CD4-positive, alpha-beta memory T cell (primary cell): Measurements from ENCODE around the gene BMP2K. TPM values are rescaled to one million over a fixed set of nuclear protein-coding genes. Genes with fewer than 3 reads are reported as not detected.

Experiments used
- CTCF ChIA-PET: fragments of 350-600 bp; sonication (Branson Sonifier 250); formaldehyde crosslinking; loops from one replicate; lab custom pipeline; 2021; ENCODE audit warnings: inconsistent platforms; ENCODE audit not compliant: partially characterized antibody; lab: Charles Lee
- POLR2A ChIA-PET: fragments of 350-600 bp; sonication (Branson Sonifier 250); formaldehyde crosslinking; loops from one replicate; lab custom pipeline; 2021; ENCODE audit not compliant: partially characterized antibody; lab: Charles Lee
- DNase-seq, 5 donors: peaks; one replicate each; pipeline versions ENCODE4 v3.0.0 to v3.0.0-alpha.2; 2020 to 2022; ENCODE audit warnings: mixed read lengths in 1 of 5
- H3K27ac ChIP-seq: one replicate; pipeline ENCODE4 v1.7.0; 2013; ENCODE audit warnings: low read depth, low read length
- H3K27me3 ChIP-seq: 2 replicates; pipeline ENCODE4 v1.7.0; 2013; ENCODE audit warnings: mild to moderate bottlenecking, low read length, moderate library complexity; ENCODE audit not compliant: insufficient read depth
- H3K36me3 ChIP-seq: 2 replicates; pipeline ENCODE4 v1.7.0; 2013; ENCODE audit warnings: mild to moderate bottlenecking, low read length, moderate library complexity; ENCODE audit not compliant: insufficient read depth
- H3K4me1 ChIP-seq: 2 replicates; pipeline ENCODE4 v1.7.0; 2013; ENCODE audit warnings: mild to moderate bottlenecking, low read length, moderate library complexity; ENCODE audit not compliant: insufficient read depth
- H3K4me3 ChIP-seq, 2 donors: one replicate each; pipeline ENCODE4 v1.7.0; 2013; ENCODE audit warnings: low read length in 2 of 2, mild to moderate bottlenecking in 1 of 2
- H3K9me3 ChIP-seq, 2 donors: one replicate each; pipeline ENCODE4 v1.7.0; 2013; ENCODE audit warnings: low read length in 2 of 2, control low read depth in 1 of 2; ENCODE audit not compliant: control insufficient read depth in 1 of 2
- H3K27ac Mint-ChIP-seq, 7 donors: one replicate each; pipeline ENCODE4 v1.8.0; 2020 to 2021; ENCODE audit warnings: mixed read lengths in 7 of 7, mild to moderate bottlenecking in 6 of 7, inconsistent platforms in 3 of 7, moderate library complexity in 3 of 7
- H3K27me3 Mint-ChIP-seq, 2 donors: one replicate each; pipeline ENCODE4 v1.8.0; 2020 to 2021; ENCODE audit warnings: mixed read lengths in 2 of 2
- H3K36me3 Mint-ChIP-seq, 2 donors: one replicate each; pipeline ENCODE4 v1.8.0; 2020 to 2021; ENCODE audit warnings: mixed read lengths in 2 of 2, inconsistent platforms in 1 of 2, mild to moderate bottlenecking in 1 of 2
- H3K4me1 Mint-ChIP-seq, 4 donors: one replicate each; pipeline ENCODE4 v1.8.0; 2020 to 2021; ENCODE audit warnings: mixed read lengths in 4 of 4, mild to moderate bottlenecking in 1 of 4
- H3K4me3 Mint-ChIP-seq, 8 donors: one replicate each; pipeline ENCODE4 v1.8.0; 2020 to 2021; ENCODE audit warnings: mixed read lengths in 8 of 8, mild to moderate bottlenecking in 7 of 8, moderate library complexity in 6 of 8, inconsistent platforms in 3 of 8
- H3K9me3 Mint-ChIP-seq, 8 donors: one replicate each; pipeline ENCODE4 v1.8.0; 2020 to 2021; ENCODE audit warnings: mixed read lengths in 8 of 8, mild to moderate bottlenecking in 5 of 8, inconsistent platforms in 3 of 8, moderate library complexity in 1 of 8
- intact Hi-C: fragments of 100-400 bp; cut with micrococcal nuclease; formaldehyde crosslinking; loops from one replicate; pipeline ENCODE4 v1.15.1; 2023
- microRNA-seq: library from miRNA; unstranded; fragments of <30 nt; microRNA quantifications from one replicate; pipeline ENCODE4 v1.2.0, GENCODE V29; 2021; ENCODE audit warnings: borderline replicate concordance, borderline number of aligned reads, borderline microRNAs expressed, mixed read lengths
- polyA plus RNA-seq, 2 donors: library from polyadenylated mRNA; unstranded; fragments of 300-500 nt; fragmentation: Illumina TruSeq; gene quantifications; one replicate each; pipeline ENCODE4 v1.2.3, GENCODE V29; 2021
- total RNA-seq, 2 experiments: library from RNA; stranded (reverse); gene quantifications; one replicate each; pipeline ENCODE4 v1.2.3, GENCODE V29; 2021

Gene BMP2K
- total and polyA plus RNA-seq, 4 experiments from 2014 or later: 1.8 to 9.9 (median 5.8) TPM

GRCh38 chr4:78951862-78952472 is 175.8 kb downstream of the BMP2K start:
- peaks cover 12 to 18% of the 10 kb centered on the region in 2 donors for H3K27me3 Mint-ChIP-seq
- peak in 4 of 5 donors; percentile 41 to 45 (median 41) for DNase-seq
- no peak overlapping the region for H3K4me3 Mint-ChIP-seq
- Histone ChIP-seq H3K36me3 (no peaks in the 10 kb centered on the region), H3K9me3 (no peaks in the 10 kb centered on the region), H3K4me3 (no peak overlapping the region), H3K4me1 (no peaks in the 10 kb centered on the region), H3K27me3 (no peaks in the 10 kb centered on the region), H3K27ac (no peak overlapping the region)
- ChIA-PET POLR2A (no interaction called here), CTCF (interaction anchor here (1.0 to 4.4 kb wide), 17 partner anchors 10 to 1405 kb away, joined by 3 to 47 read pairs (median 5); partner anchors contain the start of gene PAQR3)
- H3K27ac Mint-ChIP-seq: no peak overlapping the region
- H3K4me1 Mint-ChIP-seq: no peaks in the 10 kb centered on the region
- no peaks in the 10 kb centered on the region for H3K36me3 Mint-ChIP-seq
- intact Hi-C loops: loop anchor here (1.0 to 10.0 kb wide), 3 partner anchors 13 to 1413 kb away; partner anchors contain the start of genes CFAP299 and PAQR3
- H3K9me3 Mint-ChIP-seq: no peaks in the 10 kb centered on the region

GRCh38 chr4:78953231-78953630 is 177.1 kb downstream of the BMP2K start:
- intact Hi-C loops: loop anchor here (10.0 kb wide), 2 partner anchors 1382 to 1412 kb away; partner anchors contain the start of gene CFAP299
- Histone ChIP-seq H3K4me3 (no peak overlapping the region), H3K36me3 (no peaks in the 10 kb centered on the region), H3K9me3 (no peaks in the 10 kb centered on the region), H3K27ac (no peak overlapping the region), H3K4me1 (no peaks in the 10 kb centered on the region), H3K27me3 (no peaks in the 10 kb centered on the region)
- no peaks in the 10 kb centered on the region for H3K4me1 Mint-ChIP-seq
- H3K27me3 Mint-ChIP-seq: peaks cover 7 to 8% of the 10 kb centered on the region in 2 donors
- no peak for DNase-seq
- H3K27ac Mint-ChIP-seq: no peak overlapping the region
- POLR2A ChIA-PET: no interaction called here
- no peaks in the 10 kb centered on the region for H3K9me3 Mint-ChIP-seq
- no peaks in the 10 kb centered on the region for H3K36me3 Mint-ChIP-seq
- no peak overlapping the region for H3K4me3 Mint-ChIP-seq
- CTCF ChIA-PET: interaction anchor here (0.8 to 4.4 kb wide), 21 partner anchors 11 to 1404 kb away, joined by 3 to 47 read pairs (median 4); partner anchors contain the start of gene PAQR3

GRCh38 chr4:78953769-78954666 is 177.9 kb downstream of the BMP2K start:
- Mint-ChIP-seq H3K27ac (no peak overlapping the region), H3K4me1 (no peaks in the 10 kb centered on the region), H3K9me3 (no peaks in the 10 kb centered on the region), H3K4me3 (no peak overlapping the region), H3K36me3 (no peaks in the 10 kb centered on the region), H3K27me3 (peaks cover 5 to 6% of the 10 kb centered on the region in 2 donors)
- Histone ChIP-seq H3K4me3 (no peak overlapping the region), H3K27me3 (no peaks in the 10 kb centered on the region), H3K4me1 (no peaks in the 10 kb centered on the region), H3K36me3 (no peaks in the 10 kb centered on the region), H3K27ac (no peak overlapping the region), H3K9me3 (no peaks in the 10 kb centered on the region)
- ChIA-PET POLR2A (no interaction called here), CTCF (interaction anchor here (0.8 to 4.4 kb wide), 11 partner anchors 10 to 1260 kb away, joined by 3 to 47 read pairs (median 6); partner anchors contain the start of gene PAQR3)
- intact Hi-C loops: loop anchor here (10.0 kb wide), 2 partner anchors 1381 to 1411 kb away; partner anchors contain the start of gene CFAP299
- DNase-seq: no peak

GRCh38 chr4:78956975-78957374 is 180.8 kb downstream of the BMP2K start:
- no peaks in the 10 kb centered on the region for H3K4me1 Mint-ChIP-seq
- H3K36me3 Mint-ChIP-seq: no peaks in the 10 kb centered on the region
- H3K27me3 Mint-ChIP-seq: peaks cover 3 to 4% of the 10 kb centered on the region in 2 donors
- H3K4me3 Mint-ChIP-seq: no peak overlapping the region
- ChIA-PET POLR2A (interaction anchor here (0.7 kb wide), 1 partner anchor 1456 kb away, joined by 5 read pairs; no protein-coding TSS in a partner anchor), CTCF (interaction anchor here (1.1 kb wide), 1 partner anchor 1259 kb away, joined by 3 read pairs; no protein-coding TSS in a partner anchor)
- H3K27ac ChIP-seq: no peak overlapping the region
- no peaks in the 10 kb centered on the region for H3K36me3 ChIP-seq
- no peaks in the 10 kb centered on the region for H3K9me3 ChIP-seq
- no peak for DNase-seq
- no peak overlapping the region for H3K4me3 ChIP-seq
- no peaks in the 10 kb centered on the region for H3K9me3 Mint-ChIP-seq
- no peaks in the 10 kb centered on the region for H3K4me1 ChIP-seq
- H3K27me3 ChIP-seq: no peaks in the 10 kb centered on the region
- intact Hi-C loops: loop anchor here (10.0 kb wide), 2 partner anchors 1378 to 1408 kb away; partner anchors contain the start of gene CFAP299
- H3K27ac Mint-ChIP-seq: no peak overlapping the region

- Mint-ChIP-seq H3K4me3 (no peak overlapping the region), H3K27ac (no peak overlapping the region), H3K36me3 (no peaks in the 10 kb centered on the region), H3K27me3 (peaks cover 3 to 4% of the 10 kb centered on the region in 2 donors), H3K4me1 (no peaks in the 10 kb centered on the region), H3K9me3 (no peaks in the 10 kb centered on the region)
- Histone ChIP-seq H3K4me1 (no peaks in the 10 kb centered on the region), H3K4me3 (no peak overlapping the region), H3K9me3 (no peaks in the 10 kb centered on the region), H3K27ac (no peak overlapping the region), H3K27me3 (no peaks in the 10 kb centered on the region), H3K36me3 (no peaks in the 10 kb centered on the region)
- intact Hi-C loops: no loop called here
- ChIA-PET CTCF (no interaction called here), POLR2A (no interaction called here)
- DNase-seq: no peak
These were observed 184.8 kb downstream of the BMP2K start for GRCh38 chr4:78960926-78961325.

Small RNA genes within 50 kb of the gene (microRNA-seq; reads per million reads assigned to microRNA genes)
- not detected for gene MIR5096

Other genes starting within 250 kb of the BMP2K start
- gene ANXA3, start 224.6 kb upstream of the BMP2K start, total RNA-seq: not detected
- not detected for gene ANXA3, start 224.6 kb upstream of the BMP2K start, polyA plus RNA-seq
- gene PAQR3, start 163.1 kb downstream of the BMP2K start, total RNA-seq: 10 to 100 TPM; 10.2 to 12.1 TPM
- 1 to 10 TPM; 7.1 to 7.9 TPM for gene PAQR3, start 163.1 kb downstream of the BMP2K start, polyA plus RNA-seq